ENCODE data around the gene CST5. TPM values are rescaled to one million over a fixed set of nuclear protein-coding genes. Genes with fewer than 3 reads are reported as not detected.

The CST5 gene
- polyA plus RNA-seq, 2 donors: 0.16 TPM; not detected in 1

GRCh38 chr20:23826541-23827021 is 53.0 kb downstream of the CST5 start, which contains the start of gene CST2:
Gene CST2, minus strand, starts transcription at chr20:23826729. Its CDS starts 69 bp downstream, at chr20:23826660.
- no peaks in the 10 kb centered on the region for H3K27me3 ChIP-seq (ENCODE audit: control insufficient read depth in 1 of 2, insufficient read depth in 2 of 2, low read length in 2 of 2)
- no peaks in the 10 kb centered on the region for H3K4me1 ChIP-seq (ENCODE audit: control insufficient read depth in 2 of 2, insufficient read depth in 2 of 2, low read length in 1 of 2)
- H3K27ac ChIP-seq (ENCODE audit: low read depth in 2 of 2, low read length in 1 of 2): no peak within 1 kb of the TSS
- no peaks in the 10 kb centered on the region for H3K36me3 ChIP-seq (ENCODE audit: control insufficient read depth in 2 of 2, insufficient read depth in 2 of 2, low read length in 1 of 2)
- H3K9me3 ChIP-seq (ENCODE audit: control insufficient read depth in 2 of 2, insufficient read depth in 1 of 2, low read depth in 1 of 2, low read length in 1 of 2): peaks cover 0 to 7% of the 10 kb centered on the region in 2 donors
- 51 to 55% methylated on average over 4 of the region's 4 CpGs for WGBS, 2 donors
- no peak within 1 kb of the TSS for H3K4me3 ChIP-seq (ENCODE audit: low read depth in 1 of 2, low read length in 2 of 2)

Other genes with a start within 250 kb of the CST5 start
- 100 to 1,000 TPM; 262 to 448 TPM for gene CST3, start 241.8 kb downstream of the CST5 start, polyA plus RNA-seq
- not detected for gene CST4, start 190.7 kb downstream of the CST5 start, polyA plus RNA-seq
- gene CST1, start 128.8 kb downstream of the CST5 start, polyA plus RNA-seq: not detected
- under 1 TPM in 1 of 2 donors, not detected in 1; 0.15 TPM for gene CST2, start 53.0 kb downstream of the CST5 start, polyA plus RNA-seq
- not detected for gene GGTLC1, start 109.0 kb upstream of the CST5 start, polyA plus RNA-seq